HepG2 (cell line): ENCODE results near the gene IFITM5. TPM values are rescaled to one million over a fixed set of nuclear protein-coding genes. Genes with fewer than 3 reads are reported as not detected.

Experiments
- ATAC-seq: fragments of 200-7000 bp; cut with Tn5 transposase; 3 replicates; pipeline ENCODE4 v1.9.1; 2020; ENCODE audit warnings: mild to moderate bottlenecking, moderate library complexity
- BruUV-seq: library from RNA; stranded (reverse); fragments of 400-500 nt; replicated peaks from 2 replicates; lab custom pipeline; 2021; lab: Mats Ljungman, UMichigan
- CTCF ChIA-PET: fragments of 300-600 bp; formaldehyde crosslinking; extraction: SDS; loops from one replicate; lab custom pipeline; 2021; ENCODE audit warnings: low total read pairs, inconsistent platforms, low intra/inter-chr PET ratio; lab: Yijun Ruan, JAX
- POLR2A ChIA-PET: fragments of 350-600 bp; sonication (Branson Sonifier 250); formaldehyde crosslinking; loops from one replicate; lab custom pipeline; 2020; ENCODE audit warnings: antibody characterized with exemption, inconsistent platforms; lab: Yijun Ruan, JAX
- DNase-seq: peaks from one replicate; pipeline ENCODE4 v3.0.0-alpha.2; 2015; ENCODE audit warnings: low spot score
- FAIRE-seq: peaks from 3 replicates; lab custom pipeline; 2011; peaks lifted over from hg19 to GRCh38; lab: Jason Lieb, UNC
- H2AFZ ChIP-seq: one replicate; pipeline ENCODE4 v1.6.1; 2011; ENCODE audit warnings: low read length, inconsistent platforms
- H3K27ac ChIP-seq: fragments of 300-600 bp; 3 replicates; pipeline ENCODE4 v1.8.0; 2011; ENCODE audit warnings: mixed run types, mild to moderate bottlenecking, mixed read lengths, low read length, inconsistent platforms; ENCODE audit not compliant: insufficient read depth; ENCODE audit errors: extremely low read length
- H3K27me3 ChIP-seq, 2 experiments: fragments of 200-600 bp in 1 of 2; 2 replicates in 1 of 2; 3 replicates in 1 of 2; pipeline versions ENCODE4 v1.6.0 to v1.8.0; 2011; ENCODE audit warnings: low read length in 2 of 2, mild to moderate bottlenecking in 2 of 2, moderate library complexity in 2 of 2, inconsistent platforms in 1 of 2; ENCODE audit not compliant: insufficient read depth in 2 of 2, control insufficient read depth in 1 of 2
- H3K36me3 ChIP-seq, 2 experiments: fragments of 200-600 bp in 1 of 2; replicated peaks in 1 of 2; 2 replicates in 1 of 2; 3 replicates in 1 of 2; pipeline versions ENCODE4 v1.5.1 to v1.8.0; 2011; ENCODE audit warnings: low read length in 2 of 2, inconsistent platforms in 1 of 2; ENCODE audit not compliant: insufficient read depth in 2 of 2, control insufficient read depth in 1 of 2
- H3K4me1 ChIP-seq: 2 replicates; pipeline ENCODE4 v1.5.1; 2012; ENCODE audit warnings: low read length, inconsistent platforms; ENCODE audit not compliant: insufficient read depth
- H3K4me2 ChIP-seq: 2 replicates; pipeline ENCODE4 v1.6.0; 2011; ENCODE audit warnings: low read depth, low read length, inconsistent platforms
- H3K4me3 ChIP-seq, 3 experiments: fragments of 200-600 bp in 1 of 3; sonication (generic), shearing (Covaris generic) in 1 of 3; replicated peaks in 1 of 3; 2 replicates each; pipeline ENCODE4 v1.5.1; 2011 to 2016; ENCODE audit warnings: low read length in 3 of 3, inconsistent platforms in 2 of 3, low read depth in 2 of 3, mild to moderate bottlenecking in 2 of 3, control low read depth in 1 of 3, mixed read lengths in 1 of 3; ENCODE audit not compliant: insufficient read depth in 1 of 3
- H3K79me2 ChIP-seq: one replicate; pipeline ENCODE4 v1.6.1; 2011; ENCODE audit warnings: low read length, inconsistent platforms; ENCODE audit not compliant: insufficient read depth
- H3K9ac ChIP-seq: 2 replicates; pipeline ENCODE4 v1.6.0; 2011; ENCODE audit warnings: mild to moderate bottlenecking, low read depth, low read length, inconsistent platforms; ENCODE audit not compliant: insufficient read depth
- H3K9me3 ChIP-seq: 2 replicates; pipeline ENCODE4 v1.5.1; 2012; ENCODE audit warnings: mild to moderate bottlenecking, low read length
- H4K20me1 ChIP-seq: 2 replicates; pipeline ENCODE4 v1.6.0; 2011; ENCODE audit warnings: inconsistent platforms, mild to moderate bottlenecking, low read length, moderate library complexity; ENCODE audit not compliant: insufficient read depth
- HNRNPK ChIP-seq: fragments of 200-400 bp; formaldehyde crosslinking; IDR thresholded peaks from 2 replicates; pipeline ENCODE4 v1.6.1; 2018; ENCODE audit warnings: low read length, low read depth, moderate library complexity, mild to moderate bottlenecking; ENCODE audit not compliant: poor library complexity, severe bottlenecking
- NFATC3 ChIP-seq: sonication (generic); formaldehyde crosslinking; IDR thresholded peaks from 2 replicates; pipeline ENCODE4 v1.5.1; 2020; ENCODE audit warnings: mild to moderate bottlenecking, missing genetic modification reagents
- NR2F2 ChIP-seq: IDR thresholded peaks from 2 replicates; pipeline ENCODE4 v1.6.1; 2012; ENCODE audit warnings: low read depth, inconsistent platforms, borderline replicate concordance
- RFX1 ChIP-seq: fragments of 450-650 bp; IDR thresholded peaks from 2 replicates; pipeline ENCODE4 v1.6.1; 2017
- ZNF17 ChIP-seq: sonication (generic); formaldehyde crosslinking; IDR thresholded peaks from 2 replicates; pipeline ENCODE4 v1.5.0; 2020; ENCODE audit warnings: mild to moderate bottlenecking, missing genetic modification reagents
- ZNF512 ChIP-seq: sonication (generic); formaldehyde crosslinking; IDR thresholded peaks from 2 replicates; pipeline ENCODE4 v1.4.0; 2020; ENCODE audit warnings: mild to moderate bottlenecking, missing genetic modification reagents
- ZNF678 ChIP-seq: sonication (generic); formaldehyde crosslinking; IDR thresholded peaks from 2 replicates; pipeline ENCODE4 v1.4.0; 2020; ENCODE audit warnings: mild to moderate bottlenecking, missing genetic modification reagents
- WGBS: methylation state at CpG from one replicate; pipeline ENCODE4 v1.1.6; 2017; ENCODE audit warnings: low lambda C conversion rate; 5-methylcytosine and 5-hydroxymethylcytosine counted together
- in situ Hi-C: cut with HindIII; loops from 2 replicates; pipeline ENCODE4 v1.10.0; 2017; ENCODE audit warnings: low pct_unique_long_range_greater_than_20kb; ENCODE audit not compliant: extremely low pct_ligation_motif_present
- intact Hi-C: fragments of 100-400 bp; cut with micrococcal nuclease; formaldehyde crosslinking; loops from one replicate; pipeline ENCODE4 v1.10.0; 2022; ENCODE audit not compliant: unreplicated experiment
- polyA plus RNA-seq, 8 experiments: library from polyadenylated mRNA; depleted of rRNA in 3 of 8; stranded (reverse) in 7 of 8; unstranded in 1 of 8; fragments of >200 nt; fragmentation: Illumina TruSeq in 4 of 8; extraction: Trizol in 4 of 8; gene quantifications; 2 replicates each; pipeline versions ENCODE4 v1.2.1 to v1.2.3, GENCODE V29; 2011 to 2016; ENCODE audit warnings: low read depth in 4 of 8, missing spikeins in 1 of 8, mixed read lengths in 1 of 8; ENCODE audit not compliant: insufficient read depth in 1 of 8
- total RNA-seq, 5 experiments: library from RNA; depleted of rRNA; stranded (reverse); fragments of >200 nt; fragmentation: Illumina TruSeq; extraction: Trizol; gene quantifications; 2 replicates each; pipeline ENCODE4 v1.2.3, GENCODE V29; 2016; ENCODE audit warnings: low read depth in 1 of 5

IFITM5 gene
- total and polyA plus RNA-seq, 2 of the 13 experiments (the other 11 are each of a cell fraction or from before 2014, with no cell fraction given) = not detected

GRCh38 chr11:342328-342727 is 43.0 kb upstream of the IFITM5 start (continued):
- TF ChIP-seq NFATC3 (CRISPR knock-in tag) = no peak
- TF ChIP-seq, all 625 proteins: peak for 2

- Histone ChIP-seq H2AFZ (no peak overlapping the region), H3K27ac (no peak overlapping the region), H3K36me3 (no peaks in the 10 kb centered on the region), H4K20me1 (no peaks in the 10 kb centered on the region), H3K4me1 (peaks cover 10% of the 10 kb centered on the region), H3K4me3 (no peak overlapping the region), H3K27me3 (peaks cover 1 to 10% of the 10 kb centered on the region in 2 experiments; a peak in 3 of 5 replicates), H3K9me3 (no peaks in the 10 kb centered on the region), H3K4me2 (no peak overlapping the region), H3K79me2 (no peaks in the 10 kb centered on the region), H3K9ac (no peak overlapping the region)
- no peak for DNase-seq
- in situ Hi-C loops (no loop called here), intact Hi-C loops (no loop called here)
- ChIA-PET CTCF (no interaction called here), POLR2A (interaction anchor here (1.2 to 2.2 kb wide), 2 partner anchors 9 to 13 kb away, joined by 4 to 10 read pairs; no protein-coding TSS in a partner anchor)
- 41% methylated on average over 5 of the region's 5 CpGs for WGBS
- no TSS peak for BruUV-seq
- TF ChIP-seq ZNF678 (CRISPR knock-in tag) (no peak), ZNF512 (CRISPR knock-in tag) (peak; percentile 93; the same call in 1 of the 2 replicates), RFX1 (no peak), HNRNPK (peak; percentile 70), ZNF17 (CRISPR knock-in tag) (no peak), NR2F2 (no peak)
- no peak for FAIRE-seq
- ATAC-seq = no peak
Measured at GRCh38 chr11:340539-341512, 41.5 kb upstream of the IFITM5 start.
